ENCODE data around the gene MYO16.

MYO16 gene

GRCh38 chr13:108755083-108755482 lies 125.7 kb downstream of the MYO16 start:
- TF ChIP-seq POLR2A (IDR thresholded peaks at IDR 0.05; ENCODE audit: low read depth, low read length) (no peak), TAF1 (IDR thresholded peaks at IDR 0.05; ENCODE audit: low read depth, low read length) (no peak), PAX5 (IDR thresholded peaks at IDR 0.05; ENCODE audit: insufficient read depth, low read length, severe bottlenecking) (no peak), SPI1 (IDR thresholded peaks at IDR 0.05; ENCODE audit: low read depth, low read length) (no peak), POLR2AphosphoS5 (IDR thresholded peaks at IDR 0.05; ENCODE audit: low read depth, low read length) (no peak), POU2F2 (IDR thresholded peaks at IDR 0.05; ENCODE audit: low read depth, low read length) (no peak)
- no peak for DNase-seq (ENCODE audit: insufficient read length, low spot score)
- no peak for FAIRE-seq

GRCh38 chr13:108760129-108760528 lies 130.7 kb downstream of the MYO16 start:
- FAIRE-seq (no peak), DNase-seq (ENCODE audit: insufficient read length, low spot score) (no peak)
- TF ChIP-seq POLR2A (IDR thresholded peaks at IDR 0.05; ENCODE audit: low read depth, low read length) (no peak), SPI1 (IDR thresholded peaks at IDR 0.05; ENCODE audit: low read depth, low read length) (no peak), POLR2AphosphoS5 (IDR thresholded peaks at IDR 0.05; ENCODE audit: low read depth, low read length) (no peak), PAX5 (IDR thresholded peaks at IDR 0.05; ENCODE audit: insufficient read depth, low read length, severe bottlenecking) (no peak), POU2F2 (IDR thresholded peaks at IDR 0.05; ENCODE audit: low read depth, low read length) (no peak), TAF1 (IDR thresholded peaks at IDR 0.05; ENCODE audit: low read depth, low read length) (no peak)

- DNase-seq (ENCODE audit: insufficient read length, low spot score) (no peak), FAIRE-seq (no peak)
- no peak for TF ChIP-seq TAF1 (IDR thresholded peaks at IDR 0.05; ENCODE audit: low read depth, low read length)
- TF ChIP-seq POLR2A (IDR thresholded peaks at IDR 0.05; ENCODE audit: low read depth, low read length) = no peak
- no peak for TF ChIP-seq PAX5 (IDR thresholded peaks at IDR 0.05; ENCODE audit: insufficient read depth, low read length, severe bottlenecking)
- no peak for TF ChIP-seq POLR2AphosphoS5 (IDR thresholded peaks at IDR 0.05; ENCODE audit: low read depth, low read length)
- no peak for TF ChIP-seq POU2F2 (IDR thresholded peaks at IDR 0.05; ENCODE audit: low read depth, low read length)
- no peak for TF ChIP-seq SPI1 (IDR thresholded peaks at IDR 0.05; ENCODE audit: low read depth, low read length)
These were observed 131.1 kb downstream of the MYO16 start for GRCh38 chr13:108760541-108760940.

GRCh38 chr13:108768035-108768434 lies 138.6 kb downstream of the MYO16 start:
- TF ChIP-seq PAX5 (IDR thresholded peaks at IDR 0.05; ENCODE audit: insufficient read depth, low read length, severe bottlenecking) = no peak
- TF ChIP-seq POLR2AphosphoS5 (IDR thresholded peaks at IDR 0.05; ENCODE audit: low read depth, low read length) = no peak
- no peak for TF ChIP-seq TAF1 (IDR thresholded peaks at IDR 0.05; ENCODE audit: low read depth, low read length)
- TF ChIP-seq POU2F2 (IDR thresholded peaks at IDR 0.05; ENCODE audit: low read depth, low read length) = no peak
- no peak for TF ChIP-seq SPI1 (IDR thresholded peaks at IDR 0.05; ENCODE audit: low read depth, low read length)
- no peak for TF ChIP-seq POLR2A (IDR thresholded peaks at IDR 0.05; ENCODE audit: low read depth, low read length)
- DNase-seq (ENCODE audit: insufficient read length, low spot score) (no peak), FAIRE-seq (no peak)

GRCh38 chr13:108769213-108770070 lies 140.0 kb downstream of the MYO16 start:
- DNase-seq (ENCODE audit: insufficient read length, low spot score) (no peak), FAIRE-seq (no peak)
- TF ChIP-seq POLR2AphosphoS5 (IDR thresholded peaks at IDR 0.05; ENCODE audit: low read depth, low read length) (no peak), POU2F2 (IDR thresholded peaks at IDR 0.05; ENCODE audit: low read depth, low read length) (no peak), SPI1 (IDR thresholded peaks at IDR 0.05; ENCODE audit: low read depth, low read length) (no peak), TAF1 (IDR thresholded peaks at IDR 0.05; ENCODE audit: low read depth, low read length) (no peak), PAX5 (IDR thresholded peaks at IDR 0.05; ENCODE audit: insufficient read depth, low read length, severe bottlenecking) (no peak), POLR2A (IDR thresholded peaks at IDR 0.05; ENCODE audit: low read depth, low read length) (no peak)

GRCh38 chr13:108775597-108775996 lies 146.2 kb downstream of the MYO16 start:
- FAIRE-seq (no peak), DNase-seq (ENCODE audit: insufficient read length, low spot score) (no peak)
- no peak for TF ChIP-seq POLR2A (IDR thresholded peaks at IDR 0.05; ENCODE audit: low read depth, low read length)
- TF ChIP-seq POU2F2 (IDR thresholded peaks at IDR 0.05; ENCODE audit: low read depth, low read length) = no peak
- TF ChIP-seq TAF1 (IDR thresholded peaks at IDR 0.05; ENCODE audit: low read depth, low read length) = no peak
- no peak for TF ChIP-seq POLR2AphosphoS5 (IDR thresholded peaks at IDR 0.05; ENCODE audit: low read depth, low read length)

GRCh38 chr13:108776650-108777049 lies 147.2 kb downstream of the MYO16 start:
- no peak for DNase-seq (ENCODE audit: insufficient read length, low spot score)
- FAIRE-seq = no peak
- TF ChIP-seq PAX5 (IDR thresholded peaks at IDR 0.05; ENCODE audit: insufficient read depth, low read length, severe bottlenecking) (no peak), POLR2AphosphoS5 (IDR thresholded peaks at IDR 0.05; ENCODE audit: low read depth, low read length) (no peak), TAF1 (IDR thresholded peaks at IDR 0.05; ENCODE audit: low read depth, low read length) (no peak), POLR2A (IDR thresholded peaks at IDR 0.05; ENCODE audit: low read depth, low read length) (no peak), SPI1 (IDR thresholded peaks at IDR 0.05; ENCODE audit: low read depth, low read length) (no peak), POU2F2 (IDR thresholded peaks at IDR 0.05; ENCODE audit: low read depth, low read length) (no peak)

- FAIRE-seq = no peak
- no peak for TF ChIP-seq POU2F2 (IDR thresholded peaks at IDR 0.05; ENCODE audit: low read depth, low read length)
- no peak for TF ChIP-seq PAX5 (IDR thresholded peaks at IDR 0.05; ENCODE audit: insufficient read depth, low read length, severe bottlenecking)
- no peak for TF ChIP-seq TAF1 (IDR thresholded peaks at IDR 0.05; ENCODE audit: low read depth, low read length)
- no peak for TF ChIP-seq SPI1 (IDR thresholded peaks at IDR 0.05; ENCODE audit: low read depth, low read length)
- TF ChIP-seq POLR2AphosphoS5 (IDR thresholded peaks at IDR 0.05; ENCODE audit: low read depth, low read length) = no peak
- TF ChIP-seq POLR2A (IDR thresholded peaks at IDR 0.05; ENCODE audit: low read depth, low read length) = no peak
- no peak for DNase-seq (ENCODE audit: insufficient read length, low spot score)
These were observed 148.3 kb downstream of the MYO16 start for GRCh38 chr13:108777421-108778420.

- TF ChIP-seq PAX5 (IDR thresholded peaks at IDR 0.05; ENCODE audit: insufficient read depth, low read length, severe bottlenecking) (no peak), POLR2AphosphoS5 (IDR thresholded peaks at IDR 0.05; ENCODE audit: low read depth, low read length) (no peak), TAF1 (IDR thresholded peaks at IDR 0.05; ENCODE audit: low read depth, low read length) (no peak), POLR2A (IDR thresholded peaks at IDR 0.05; ENCODE audit: low read depth, low read length) (no peak), POU2F2 (IDR thresholded peaks at IDR 0.05; ENCODE audit: low read depth, low read length) (no peak), SPI1 (IDR thresholded peaks at IDR 0.05; ENCODE audit: low read depth, low read length) (no peak)
- DNase-seq (ENCODE audit: insufficient read length, low spot score) (no peak), FAIRE-seq (no peak)
These were observed 149.9 kb downstream of the MYO16 start for GRCh38 chr13:108779308-108779707.

Measured in GM12891 (cell line).